Natural killer cell (primary cell): Measurements from ENCODE around the gene DHX36. TPM values are rescaled to one million over a fixed set of nuclear protein-coding genes. Genes with fewer than 3 reads are reported as not detected.

Experiments
- ATAC-seq, 3 donors: fragments of 150-1000 bp in 2 of 3; fragments of 200-7000 bp in 1 of 3; cut with Tn5 transposase; 1 replicate in 1 of 3; 2 replicates in 2 of 3; pipeline ENCODE4 v1.10.0; 2021; ENCODE audit warnings: mild to moderate bottlenecking in 2 of 3, moderate library complexity in 2 of 3
- DNase-seq, 2 donors: peaks; one replicate each; pipeline versions ENCODE4 v3.0.0 to v3.0.0-alpha.2; 2013 to 2021; ENCODE audit warnings: mixed read lengths in 1 of 2
- H3K27ac ChIP-seq: one replicate; pipeline ENCODE4 v1.5.1; 2013; ENCODE audit warnings: mild to moderate bottlenecking, low read length
- H3K27me3 ChIP-seq: one replicate; pipeline ENCODE4 v1.6.1; 2013; ENCODE audit warnings: low read length; ENCODE audit not compliant: control insufficient read depth, insufficient read depth
- H3K36me3 ChIP-seq: one replicate; pipeline ENCODE4 v1.6.1; 2013; ENCODE audit warnings: low read length; ENCODE audit not compliant: control insufficient read depth, insufficient read depth
- H3K4me1 ChIP-seq: one replicate; pipeline ENCODE4 v1.6.1; 2013; ENCODE audit warnings: low read length; ENCODE audit not compliant: control insufficient read depth, insufficient read depth
- H3K4me3 ChIP-seq: one replicate; pipeline ENCODE4 v1.5.1; 2013; ENCODE audit warnings: low read length
- H3K9me3 ChIP-seq: one replicate; pipeline ENCODE4 v1.6.1; 2013; ENCODE audit warnings: low read length; ENCODE audit not compliant: control insufficient read depth, insufficient read depth
- H3K27ac Mint-ChIP-seq, 2 donors: one replicate each; pipeline ENCODE4 v1.8.0; 2022; ENCODE audit warnings: mild to moderate bottlenecking in 2 of 2, mixed read lengths in 2 of 2, moderate library complexity in 1 of 2
- H3K27me3 Mint-ChIP-seq, 2 donors: one replicate each; pipeline ENCODE4 v1.8.0; 2022; ENCODE audit warnings: low read depth in 2 of 2, mixed read lengths in 2 of 2
- H3K36me3 Mint-ChIP-seq: one replicate; pipeline ENCODE4 v1.8.0; 2022; ENCODE audit warnings: mixed read lengths
- H3K4me1 Mint-ChIP-seq, 2 donors: one replicate each; pipeline ENCODE4 v1.8.0; 2022; ENCODE audit warnings: mixed read lengths in 2 of 2
- H3K4me3 Mint-ChIP-seq: one replicate; pipeline ENCODE4 v1.8.0; 2022; ENCODE audit warnings: mild to moderate bottlenecking, moderate library complexity, mixed read lengths
- H3K9me3 Mint-ChIP-seq, 2 donors: one replicate each; pipeline ENCODE4 v1.8.0; 2022; ENCODE audit warnings: mixed read lengths in 2 of 2
- WGBS: methylation state at CpG from one replicate; pipeline ENCODE4 v1.1.7; 2013; ENCODE audit warnings: missing lambda C conversion rate; ENCODE audit not compliant: insufficient coverage; 5-methylcytosine and 5-hydroxymethylcytosine counted together
- intact Hi-C: fragments of 100-400 bp; cut with micrococcal nuclease; formaldehyde crosslinking; loops from one replicate; pipeline ENCODE4 v1.14.2; 2022
- total RNA-seq, 4 donors: library from RNA; stranded (reverse); fragments of 120-200 nt in 1 of 4; gene quantifications; one replicate each; pipeline versions ENCODE4 v1.2.3 to v1.2.4, GENCODE V29; 2013 to 2022
- TF ChIP-seq, protein P1 (sequence below): fragments of 200-600 bp; IDR thresholded peaks from one replicate; pipeline ENCODE4 v1.8.0; 2022; ENCODE audit warnings: antibody characterized with exemption

DHX36 gene, protein sequence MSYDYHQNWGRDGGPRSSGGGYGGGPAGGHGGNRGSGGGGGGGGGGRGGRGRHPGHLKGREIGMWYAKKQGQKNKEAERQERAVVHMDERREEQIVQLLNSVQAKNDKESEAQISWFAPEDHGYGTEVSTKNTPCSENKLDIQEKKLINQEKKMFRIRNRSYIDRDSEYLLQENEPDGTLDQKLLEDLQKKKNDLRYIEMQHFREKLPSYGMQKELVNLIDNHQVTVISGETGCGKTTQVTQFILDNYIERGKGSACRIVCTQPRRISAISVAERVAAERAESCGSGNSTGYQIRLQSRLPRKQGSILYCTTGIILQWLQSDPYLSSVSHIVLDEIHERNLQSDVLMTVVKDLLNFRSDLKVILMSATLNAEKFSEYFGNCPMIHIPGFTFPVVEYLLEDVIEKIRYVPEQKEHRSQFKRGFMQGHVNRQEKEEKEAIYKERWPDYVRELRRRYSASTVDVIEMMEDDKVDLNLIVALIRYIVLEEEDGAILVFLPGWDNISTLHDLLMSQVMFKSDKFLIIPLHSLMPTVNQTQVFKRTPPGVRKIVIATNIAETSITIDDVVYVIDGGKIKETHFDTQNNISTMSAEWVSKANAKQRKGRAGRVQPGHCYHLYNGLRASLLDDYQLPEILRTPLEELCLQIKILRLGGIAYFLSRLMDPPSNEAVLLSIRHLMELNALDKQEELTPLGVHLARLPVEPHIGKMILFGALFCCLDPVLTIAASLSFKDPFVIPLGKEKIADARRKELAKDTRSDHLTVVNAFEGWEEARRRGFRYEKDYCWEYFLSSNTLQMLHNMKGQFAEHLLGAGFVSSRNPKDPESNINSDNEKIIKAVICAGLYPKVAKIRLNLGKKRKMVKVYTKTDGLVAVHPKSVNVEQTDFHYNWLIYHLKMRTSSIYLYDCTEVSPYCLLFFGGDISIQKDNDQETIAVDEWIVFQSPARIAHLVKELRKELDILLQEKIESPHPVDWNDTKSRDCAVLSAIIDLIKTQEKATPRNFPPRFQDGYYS
- 100 to 1,000 TPM in 2 of 3 donors, 10 to 100 TPM in 1; 97.3 to 111 (median 102) TPM for total RNA-seq
- total RNA-seq (2013) = 149 TPM

DNA sequence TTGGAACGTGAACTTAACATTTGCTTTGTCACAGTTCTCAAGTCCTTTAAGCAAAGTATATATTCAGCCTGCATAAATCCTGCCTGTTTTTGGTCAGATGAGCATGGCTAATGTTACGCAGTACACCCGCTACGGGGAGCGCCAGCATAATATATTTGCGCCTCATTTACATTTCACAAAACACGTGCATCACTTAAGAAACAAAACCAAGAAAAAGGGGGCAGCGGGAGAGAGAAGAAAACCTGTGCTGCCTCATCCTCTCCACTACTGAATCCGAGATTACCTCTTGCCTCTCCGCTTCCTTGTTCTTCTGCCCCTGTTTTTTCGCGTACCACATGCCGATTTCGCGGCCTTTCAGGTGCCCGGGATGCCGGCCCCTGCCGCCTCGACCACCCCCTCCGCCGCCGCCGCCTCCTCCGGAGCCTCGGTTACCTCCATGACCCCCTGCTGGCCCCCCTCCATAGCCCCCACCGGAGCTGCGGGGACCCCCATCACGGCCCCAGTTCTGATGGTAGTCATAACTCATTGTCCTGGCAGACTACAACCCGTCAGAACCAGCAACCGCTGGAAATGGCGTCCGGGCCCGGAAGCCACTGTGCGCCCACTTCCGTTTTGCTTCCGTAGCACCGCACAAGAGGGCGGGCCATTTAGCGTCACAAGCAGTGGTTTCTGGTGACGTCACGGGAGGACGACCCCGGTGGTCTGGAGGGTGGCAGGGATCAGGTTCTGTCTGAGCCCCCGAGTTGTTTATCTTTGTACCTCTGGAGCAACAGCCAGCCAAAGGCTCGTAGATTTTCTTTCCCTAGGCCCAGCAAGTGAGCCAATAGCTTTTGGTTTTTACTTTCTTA lies at the start of gene DHX36:
DHX36 (minus strand) TSS at position 597 of the 848 bp plus-strand sequence; CDS start at position 526, 71 bp downstream.
- intact Hi-C loops = loop anchor here (2.0 to 5.0 kb wide), 2 partner anchors 1162 to 1531 kb away; partner anchors contain the start of genes RAP2B and SLC33A1
- no peak within 1 kb of the TSS for H3K27ac Mint-ChIP-seq
- Histone ChIP-seq H3K9me3 (no peaks in the 10 kb centered on the region), H3K27me3 (no peaks in the 10 kb centered on the region), H3K27ac (peak within 1 kb of the TSS; percentile 99), H3K4me1 (peaks cover 12% of the 10 kb centered on the region), H3K36me3 (no peaks in the 10 kb centered on the region), H3K4me3 (peak within 1 kb of the TSS; percentile 81)
- peaks cover 18 to 23% of the 10 kb centered on the region in 2 donors for H3K4me1 Mint-ChIP-seq
- TF ChIP-seq, protein P1, sequence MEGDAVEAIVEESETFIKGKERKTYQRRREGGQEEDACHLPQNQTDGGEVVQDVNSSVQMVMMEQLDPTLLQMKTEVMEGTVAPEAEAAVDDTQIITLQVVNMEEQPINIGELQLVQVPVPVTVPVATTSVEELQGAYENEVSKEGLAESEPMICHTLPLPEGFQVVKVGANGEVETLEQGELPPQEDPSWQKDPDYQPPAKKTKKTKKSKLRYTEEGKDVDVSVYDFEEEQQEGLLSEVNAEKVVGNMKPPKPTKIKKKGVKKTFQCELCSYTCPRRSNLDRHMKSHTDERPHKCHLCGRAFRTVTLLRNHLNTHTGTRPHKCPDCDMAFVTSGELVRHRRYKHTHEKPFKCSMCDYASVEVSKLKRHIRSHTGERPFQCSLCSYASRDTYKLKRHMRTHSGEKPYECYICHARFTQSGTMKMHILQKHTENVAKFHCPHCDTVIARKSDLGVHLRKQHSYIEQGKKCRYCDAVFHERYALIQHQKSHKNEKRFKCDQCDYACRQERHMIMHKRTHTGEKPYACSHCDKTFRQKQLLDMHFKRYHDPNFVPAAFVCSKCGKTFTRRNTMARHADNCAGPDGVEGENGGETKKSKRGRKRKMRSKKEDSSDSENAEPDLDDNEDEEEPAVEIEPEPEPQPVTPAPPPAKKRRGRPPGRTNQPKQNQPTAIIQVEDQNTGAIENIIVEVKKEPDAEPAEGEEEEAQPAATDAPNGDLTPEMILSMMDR = no peak
- H3K4me3 Mint-ChIP-seq = peak within 1 kb of the TSS; percentile 94
- no peaks in the 10 kb centered on the region for H3K36me3 Mint-ChIP-seq
- DNase-seq (peak; percentile 88 to 96), ATAC-seq (peak; percentile 85 to 94 (median 90))
- H3K27me3 Mint-ChIP-seq = peaks cover 0 to 11% of the 10 kb centered on the region in 2 donors
- no peaks in the 10 kb centered on the region for H3K9me3 Mint-ChIP-seq
- WGBS = under 1% methylated on average over 45 of the region's 45 CpGs

DNA sequence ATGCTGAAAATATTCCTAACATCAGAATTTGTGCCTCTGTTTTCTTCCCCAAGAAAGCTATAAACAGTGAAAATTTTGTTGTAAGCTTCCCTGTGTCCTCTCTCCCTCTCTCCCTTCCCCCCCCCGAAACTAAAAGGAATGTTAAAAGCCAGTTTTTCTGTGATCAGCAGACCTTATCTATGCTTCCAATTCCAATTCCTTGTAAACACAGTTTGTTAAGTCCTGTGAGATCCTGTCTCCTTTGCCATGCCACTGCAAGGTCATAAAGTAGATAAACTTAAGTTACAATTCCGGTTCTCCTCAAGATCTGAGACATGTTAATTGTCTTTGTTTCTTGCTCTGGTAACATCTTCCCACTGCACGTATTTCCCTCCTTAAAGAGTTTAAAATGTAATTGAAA lies 42.9 kb upstream of the DHX36 start:
- H3K27me3 ChIP-seq = no peaks in the 10 kb centered on the region
- DNase-seq (no peak), ATAC-seq (no peak)
- TF ChIP-seq, protein P1 = no peak
- Mint-ChIP-seq H3K36me3 (no peaks in the 10 kb centered on the region), H3K4me3 (no peak overlapping the region), H3K27me3 (no peaks in the 10 kb centered on the region), H3K27ac (no peak overlapping the region), H3K4me1 (no peaks in the 10 kb centered on the region), H3K9me3 (no peaks in the 10 kb centered on the region)
- no peak overlapping the region for H3K4me3 ChIP-seq
- H3K27ac ChIP-seq = no peak overlapping the region
- no peaks in the 10 kb centered on the region for H3K4me1 ChIP-seq
- 43% methylated on average over 3 of the region's 3 CpGs for WGBS
- intact Hi-C loops = no loop called here
- H3K9me3 ChIP-seq = no peaks in the 10 kb centered on the region
- no peaks in the 10 kb centered on the region for H3K36me3 ChIP-seq

DNA sequence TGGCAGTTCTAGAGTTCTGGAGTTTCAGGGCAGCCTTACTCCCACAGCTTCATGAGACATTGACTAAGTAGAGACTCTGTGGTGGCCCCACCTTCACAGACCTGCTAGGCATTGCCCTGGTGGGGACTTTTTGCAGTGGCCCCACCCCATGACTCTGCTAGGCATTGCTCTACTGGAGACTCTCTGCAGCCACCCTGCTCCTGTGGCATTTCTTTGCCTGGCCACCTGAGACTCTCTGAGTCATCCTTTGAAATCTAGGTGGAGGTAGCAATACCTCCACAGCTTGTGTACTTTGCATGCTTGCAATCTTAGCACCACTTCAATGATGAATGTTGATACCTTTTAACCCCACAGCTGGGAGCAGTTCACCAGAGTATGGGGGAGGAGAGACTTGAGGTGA lies 40.6 kb upstream of the DHX36 start:
- Histone ChIP-seq H3K27ac (no peak overlapping the region), H3K9me3 (no peaks in the 10 kb centered on the region), H3K27me3 (no peaks in the 10 kb centered on the region), H3K36me3 (no peaks in the 10 kb centered on the region), H3K4me3 (no peak overlapping the region), H3K4me1 (no peaks in the 10 kb centered on the region)
- Mint-ChIP-seq H3K4me1 (no peaks in the 10 kb centered on the region), H3K27ac (no peak overlapping the region), H3K36me3 (no peaks in the 10 kb centered on the region), H3K9me3 (no peaks in the 10 kb centered on the region), H3K27me3 (no peaks in the 10 kb centered on the region), H3K4me3 (no peak overlapping the region)
- intact Hi-C loops = no loop called here
- no peak for ATAC-seq
- TF ChIP-seq, protein P1 = no peak
- no peak for DNase-seq
